H9 (cell line): ENCODE data around the gene PLA2G2F. TPM values are rescaled to one million over a fixed set of nuclear protein-coding genes. Genes with fewer than 3 reads are reported as not detected.

Experiments
- DNase-seq: peaks from one replicate; pipeline ENCODE4 v3.0.0-alpha.2; 2017
- H2AFZ ChIP-seq: one replicate; pipeline ENCODE4 v1.6.1; 2013; ENCODE audit warnings: mild to moderate bottlenecking, low read length, control low read depth, moderate library complexity
- H2AK5ac ChIP-seq: 2 replicates; pipeline ENCODE4 v1.6.1; 2013; ENCODE audit warnings: low read length, control low read depth, mixed read lengths; ENCODE audit not compliant: insufficient read length
- H2BK120ac ChIP-seq: one replicate; pipeline ENCODE4 v1.6.1; 2013; ENCODE audit warnings: low read depth, mild to moderate bottlenecking, low read length, control low read depth, inconsistent platforms; ENCODE audit not compliant: poor library complexity, severe bottlenecking
- H2BK12ac ChIP-seq: 2 replicates; pipeline ENCODE4 v1.6.1; 2013; ENCODE audit warnings: low read length, control low read depth, mixed read lengths, low read depth; ENCODE audit not compliant: insufficient read length
- H2BK15ac ChIP-seq: 2 replicates; pipeline ENCODE4 v1.6.1; 2013; ENCODE audit warnings: low read depth, low read length, control low read depth
- H2BK20ac ChIP-seq: one replicate; pipeline ENCODE4 v1.6.1; 2013; ENCODE audit warnings: low read depth, mild to moderate bottlenecking, low read length, control low read depth, inconsistent platforms; ENCODE audit not compliant: poor library complexity, severe bottlenecking
- H2BK5ac ChIP-seq: 2 replicates; pipeline ENCODE4 v1.6.1; 2013; ENCODE audit warnings: low read length, control low read depth, mixed read lengths; ENCODE audit not compliant: insufficient read length
- H3K14ac ChIP-seq: 2 replicates; pipeline ENCODE4 v1.6.1; 2013; ENCODE audit warnings: low read length, control low read depth; ENCODE audit not compliant: insufficient read depth
- H3K18ac ChIP-seq: 2 replicates; pipeline ENCODE4 v1.6.1; 2013; ENCODE audit warnings: low read depth, mild to moderate bottlenecking, mixed read lengths, low read length, control low read depth; ENCODE audit not compliant: insufficient read length
- H3K23ac ChIP-seq: 2 replicates; pipeline ENCODE4 v1.6.1; 2013; ENCODE audit warnings: low read length, control low read depth, mixed read lengths, low read depth; ENCODE audit not compliant: insufficient read length
- H3K23me2 ChIP-seq: 2 replicates; pipeline ENCODE4 v1.6.1; 2013; ENCODE audit warnings: low read depth, mild to moderate bottlenecking, mixed read lengths, low read length, control low read depth; ENCODE audit not compliant: insufficient read length, poor library complexity, severe bottlenecking
- H3K27ac ChIP-seq: 2 replicates; pipeline ENCODE4 v1.5.1; 2013; ENCODE audit warnings: low read length, control low read depth, mixed read lengths, low read depth; ENCODE audit not compliant: insufficient read length
- H3K27me3 ChIP-seq: 2 replicates; pipeline ENCODE4 v1.6.1; 2013; ENCODE audit warnings: low read length, control low read depth, inconsistent platforms; ENCODE audit not compliant: insufficient read depth
- H3K4ac ChIP-seq: 2 replicates; pipeline ENCODE4 v1.6.1; 2013; ENCODE audit warnings: low read depth, mild to moderate bottlenecking, control low read depth, inconsistent platforms, low read length, moderate library complexity
- H3K4me1 ChIP-seq: 2 replicates; pipeline ENCODE4 v1.6.1; 2013; ENCODE audit warnings: low read length, control low read depth, inconsistent platforms; ENCODE audit not compliant: insufficient read depth
- H3K4me2 ChIP-seq: 2 replicates; pipeline ENCODE4 v1.6.1; 2013; ENCODE audit warnings: low read length, control low read depth, mixed read lengths; ENCODE audit not compliant: insufficient read length, insufficient read depth
- H3K56ac ChIP-seq: 2 replicates; pipeline ENCODE4 v1.6.1; 2013; ENCODE audit warnings: low read depth, mild to moderate bottlenecking, mixed read lengths, low read length, control low read depth; ENCODE audit not compliant: insufficient read length
- H3K79me1 ChIP-seq: 2 replicates; pipeline ENCODE4 v1.6.1; 2013; ENCODE audit warnings: low read depth, mild to moderate bottlenecking, moderate library complexity, low read length, control low read depth, inconsistent platforms; ENCODE audit not compliant: insufficient read depth, poor library complexity, severe bottlenecking
- H3K79me2 ChIP-seq: 2 replicates; pipeline ENCODE4 v1.6.1; 2013; ENCODE audit warnings: low read length, control low read depth, inconsistent platforms; ENCODE audit not compliant: insufficient read depth
- H3K9ac ChIP-seq: 2 replicates; pipeline ENCODE4 v1.6.1; 2013; ENCODE audit warnings: low read length, control low read depth, mixed read lengths; ENCODE audit not compliant: insufficient read length; ENCODE audit errors: extremely low read depth
- H3K9me3 ChIP-seq: one replicate; pipeline ENCODE4 v1.6.1; 2013; ENCODE audit warnings: low read depth, low read length, inconsistent platforms; ENCODE audit not compliant: control insufficient read depth
- H3T11ph ChIP-seq: one replicate; pipeline ENCODE4 v1.6.1; 2013; ENCODE audit warnings: mild to moderate bottlenecking, low read length, control low read depth, inconsistent platforms
- H4K20me1 ChIP-seq: one replicate; pipeline ENCODE4 v1.6.1; 2013; ENCODE audit not compliant: control insufficient read depth, insufficient read length, insufficient read depth
- H4K5ac ChIP-seq: 2 replicates; pipeline ENCODE4 v1.6.1; 2013; ENCODE audit warnings: low read depth, mild to moderate bottlenecking, mixed read lengths, low read length, control low read depth; ENCODE audit not compliant: insufficient read length
- H4K8ac ChIP-seq: replicated peaks from 2 replicates; pipeline ENCODE4 v1.6.1; 2013; ENCODE audit warnings: low read length, control low read depth, mixed read lengths, low read depth; ENCODE audit not compliant: insufficient read length
- H4K91ac ChIP-seq: 2 replicates; pipeline ENCODE4 v1.6.1; 2013; ENCODE audit warnings: low read depth, mild to moderate bottlenecking, moderate library complexity, mixed read lengths, low read length, control low read depth; ENCODE audit not compliant: insufficient read length
- H3K27ac Mint-ChIP-seq, 3 experiments: 2 replicates in 2 of 3; 3 replicates in 1 of 3; pipeline ENCODE4 v1.8.0; 2020 to 2021; ENCODE audit warnings: mixed read lengths in 3 of 3, mild to moderate bottlenecking in 1 of 3, moderate library complexity in 1 of 3
- H3K27me3 Mint-ChIP-seq: 2 replicates; pipeline ENCODE4 v1.8.0; 2021; ENCODE audit warnings: low read depth, mild to moderate bottlenecking, moderate library complexity, mixed read lengths
- H3K36me3 Mint-ChIP-seq, 3 experiments: 2 replicates in 2 of 3; 3 replicates in 1 of 3; pipeline ENCODE4 v1.8.0; 2020 to 2021; ENCODE audit warnings: low read depth in 3 of 3, mixed read lengths in 3 of 3; ENCODE audit not compliant: insufficient read depth in 1 of 3
- H3K4me1 Mint-ChIP-seq, 2 experiments: 2 replicates each; pipeline ENCODE4 v1.8.0; 2020; ENCODE audit warnings: mixed read lengths in 2 of 2
- H3K4me3 Mint-ChIP-seq, 2 experiments: 2 replicates in 1 of 2; 3 replicates in 1 of 2; pipeline ENCODE4 v1.8.0; 2020 to 2021; ENCODE audit warnings: mild to moderate bottlenecking in 2 of 2, mixed read lengths in 2 of 2, moderate library complexity in 1 of 2
- H3K9me3 Mint-ChIP-seq, 2 experiments: 2 replicates in 1 of 2; 3 replicates in 1 of 2; pipeline ENCODE4 v1.8.0; 2020; ENCODE audit warnings: mild to moderate bottlenecking in 2 of 2, mixed read lengths in 2 of 2, moderate library complexity in 1 of 2
- WGBS: extraction: QIAGEN DNeasy Blood & Tissue Kit; methylation state at CpG from one replicate; pipeline ENCODE4 v1.1.7; 2013; ENCODE audit warnings: missing lambda C conversion rate, low lambda C conversion rate, mixed read lengths; ENCODE audit not compliant: insufficient read length; ENCODE audit errors: extremely low coverage; 5-methylcytosine and 5-hydroxymethylcytosine counted together
- total RNA-seq: library from RNA; stranded (reverse); gene quantifications from 2 replicates; pipeline ENCODE4 v1.2.1, GENCODE V29; 2021
- TF ChIP-seq, protein P1 (sequence below): fragments of 200-600 bp; sonication (generic); conservative IDR thresholded peaks from 3 replicates; pipeline ENCODE4 v1.8.0; 2021; ENCODE audit warnings: antibody characterized with exemption, mild to moderate bottlenecking

PLA2G2F gene
- total RNA-seq, 1 experiment from 2014 or later, result not detected

GRCh38 chr1:20199403-20199802, 60.3 kb downstream of the PLA2G2F start:
- Histone ChIP-seq H3K79me1 (no peaks in the 10 kb centered on the region), H3K27ac (no peak overlapping the region), H3K4me2 (no peak overlapping the region), H2BK120ac (no peak overlapping the region), H3K27me3 (no peaks in the 10 kb centered on the region), H3K23ac (no peak overlapping the region), H3K56ac (no peak overlapping the region), H2BK15ac (no peak overlapping the region), H2BK12ac (no peak overlapping the region), H4K8ac (no peak overlapping the region), H2BK5ac (no peak overlapping the region), H2AFZ (no peak overlapping the region), H4K5ac (no peak overlapping the region), H3K4me1 (no peaks in the 10 kb centered on the region), H3T11ph (no peak overlapping the region), H4K91ac (no peak overlapping the region), H3K79me2 (no peaks in the 10 kb centered on the region), H2AK5ac (no peak overlapping the region), H3K18ac (no peak overlapping the region), H4K20me1 (no peaks in the 10 kb centered on the region), H3K9me3 (no peaks in the 10 kb centered on the region), H3K23me2 (no peaks in the 10 kb centered on the region), H2BK20ac (no peak overlapping the region), H3K4ac (no peak overlapping the region), H3K9ac (no peak overlapping the region), H3K14ac (no peak overlapping the region)
- peaks cover 16% of the 10 kb centered on the region for H3K27me3 Mint-ChIP-seq
- WGBS, result no CpG with 5 or more reads among the region's 3 CpGs
- H3K4me1 Mint-ChIP-seq, result peaks cover 13 to 15% of the 10 kb centered on the region in 2 experiments
- H3K4me3 Mint-ChIP-seq, result no peak overlapping the region
- H3K9me3 Mint-ChIP-seq, result no peaks in the 10 kb centered on the region
- no peak overlapping the region for H3K27ac Mint-ChIP-seq
- no peaks in the 10 kb centered on the region for H3K36me3 Mint-ChIP-seq
- TF ChIP-seq, protein P1, sequence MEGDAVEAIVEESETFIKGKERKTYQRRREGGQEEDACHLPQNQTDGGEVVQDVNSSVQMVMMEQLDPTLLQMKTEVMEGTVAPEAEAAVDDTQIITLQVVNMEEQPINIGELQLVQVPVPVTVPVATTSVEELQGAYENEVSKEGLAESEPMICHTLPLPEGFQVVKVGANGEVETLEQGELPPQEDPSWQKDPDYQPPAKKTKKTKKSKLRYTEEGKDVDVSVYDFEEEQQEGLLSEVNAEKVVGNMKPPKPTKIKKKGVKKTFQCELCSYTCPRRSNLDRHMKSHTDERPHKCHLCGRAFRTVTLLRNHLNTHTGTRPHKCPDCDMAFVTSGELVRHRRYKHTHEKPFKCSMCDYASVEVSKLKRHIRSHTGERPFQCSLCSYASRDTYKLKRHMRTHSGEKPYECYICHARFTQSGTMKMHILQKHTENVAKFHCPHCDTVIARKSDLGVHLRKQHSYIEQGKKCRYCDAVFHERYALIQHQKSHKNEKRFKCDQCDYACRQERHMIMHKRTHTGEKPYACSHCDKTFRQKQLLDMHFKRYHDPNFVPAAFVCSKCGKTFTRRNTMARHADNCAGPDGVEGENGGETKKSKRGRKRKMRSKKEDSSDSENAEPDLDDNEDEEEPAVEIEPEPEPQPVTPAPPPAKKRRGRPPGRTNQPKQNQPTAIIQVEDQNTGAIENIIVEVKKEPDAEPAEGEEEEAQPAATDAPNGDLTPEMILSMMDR, result no peak
- no peak for DNase-seq
